A673 (cell line): Measurements from ENCODE around the gene SKA1. TPM values are rescaled to one million over a fixed set of nuclear protein-coding genes. Genes with fewer than 3 reads are reported as not detected.

Experiments used
- BruUV-seq: library from RNA; stranded (reverse); fragments of 400-500 nt; replicated peaks from 2 replicates; lab custom pipeline; 2021; lab: Mats Ljungman, UMichigan
- CTCF ChIA-PET: fragments of 300-600 bp; sonication (Branson Sonifier 250); formaldehyde crosslinking; loops from one replicate; lab custom pipeline; 2022; ENCODE audit warnings: antibody characterized with exemption; lab: Charles Lee
- POLR2A ChIA-PET: fragments of 300-600 bp; sonication (Branson Sonifier 250); formaldehyde crosslinking; loops from one replicate; lab custom pipeline; 2022; ENCODE audit warnings: antibody characterized with exemption; ENCODE audit not compliant: low non-redundant PET; lab: Charles Lee
- DNase-seq: peaks from one replicate; pipeline ENCODE4 v3.0.0-alpha.2; 2015; ENCODE audit warnings: low spot score
- H3K27ac ChIP-seq: fragments of 200-600 bp; sonication (generic); 2 replicates; pipeline ENCODE4 v1.5.1; 2016; ENCODE audit warnings: mixed run types, low read depth, mild to moderate bottlenecking, mixed read lengths, antibody characterized with exemption, low read length; ENCODE audit not compliant: poor library complexity, severe bottlenecking
- H3K27me3 ChIP-seq: fragments of 200-600 bp; sonication (generic); replicated peaks from 2 replicates; pipeline ENCODE4 v1.6.1; 2017; ENCODE audit warnings: mixed run types, low read depth, mild to moderate bottlenecking, mixed read lengths, antibody characterized with exemption, low read length; ENCODE audit not compliant: insufficient read depth, poor library complexity
- H3K36me3 ChIP-seq: fragments of 200-600 bp; sonication (generic); 2 replicates; pipeline ENCODE4 v1.6.1; 2016; ENCODE audit warnings: mixed run types, mild to moderate bottlenecking, mixed read lengths, antibody characterized with exemption, low read length; ENCODE audit not compliant: insufficient read depth, poor library complexity, severe bottlenecking
- H3K4me1 ChIP-seq: fragments of 200-600 bp; sonication (generic); 2 replicates; pipeline ENCODE4 v1.6.1; 2017; ENCODE audit warnings: mixed run types, mild to moderate bottlenecking, mixed read lengths, antibody characterized with exemption, low read length; ENCODE audit not compliant: insufficient read depth, poor library complexity, severe bottlenecking
- H3K4me3 ChIP-seq: fragments of 200-600 bp; sonication (generic); 2 replicates; pipeline ENCODE4 v1.5.1; 2016; ENCODE audit warnings: low read depth, mixed run types, mild to moderate bottlenecking, mixed read lengths, low read length; ENCODE audit not compliant: poor library complexity, severe bottlenecking
- H3K9me3 ChIP-seq: fragments of 200-600 bp; sonication (generic); 2 replicates; pipeline ENCODE4 v1.6.1; 2016; ENCODE audit warnings: mixed run types, low read depth, mild to moderate bottlenecking, mixed read lengths, antibody characterized with exemption, low read length; ENCODE audit not compliant: poor library complexity, severe bottlenecking
- CTCF ChIP-seq: fragments of 300-800, 200-600 bp; sonication (generic); conservative IDR thresholded peaks from 2 replicates; pipeline ENCODE4 v1.5.1; 2017; ENCODE audit warnings: low read depth, mild to moderate bottlenecking, antibody characterized with exemption, low read length, moderate library complexity, mixed read lengths
- EZH2 ChIP-seq: fragments of 200-600 bp; sonication (generic); IDR thresholded peaks from 2 replicates; pipeline ENCODE4 v1.6.1; 2017; ENCODE audit warnings: borderline replicate concordance, low read depth, mild to moderate bottlenecking, mixed read lengths, antibody characterized with exemption, low read length; ENCODE audit not compliant: poor library complexity, severe bottlenecking
- intact Hi-C: fragments of 100-400 bp; cut with micrococcal nuclease; formaldehyde crosslinking; loops from one replicate; pipeline ENCODE4 v1.10.0; 2022; ENCODE audit not compliant: unreplicated experiment
- total RNA-seq: library from RNA; stranded (reverse); gene quantifications from 2 replicates; pipeline ENCODE4 v1.2.3, GENCODE V29; 2021

The SKA1 gene
- total RNA-seq, 1 experiment from 2014 or later = 41.8 TPM

DNA sequence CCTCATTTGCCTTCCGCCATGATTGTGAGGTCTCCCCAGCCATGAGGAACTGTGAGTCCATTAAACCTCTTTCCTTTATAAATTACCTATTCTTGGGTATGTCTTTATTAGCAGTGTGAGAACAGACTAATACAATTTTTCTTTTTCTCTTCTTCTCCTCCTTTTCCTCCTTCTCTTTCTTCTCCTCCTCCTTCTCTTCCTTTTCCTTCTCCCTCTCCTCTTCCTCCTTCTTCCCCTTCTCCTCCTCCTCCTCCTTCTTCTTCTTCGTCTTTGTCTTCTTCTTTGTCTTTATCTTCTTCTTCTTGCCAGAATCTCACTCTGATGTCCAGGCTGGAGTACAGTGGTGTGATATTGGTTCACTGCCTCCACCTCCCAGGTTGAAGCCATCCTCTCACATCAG lies 20.2 kb downstream of the SKA1 start:
- Histone ChIP-seq H3K27ac (no peak overlapping the region), H3K4me3 (no peak overlapping the region), H3K9me3 (no peaks in the 10 kb centered on the region), H3K27me3 (no peaks in the 10 kb centered on the region), H3K4me1 (no peaks in the 10 kb centered on the region), H3K36me3 (no peaks in the 10 kb centered on the region)
- intact Hi-C loops = no loop called here
- DNase-seq = no peak
- BruUV-seq = no TSS peak
- ChIA-PET POLR2A (no interaction called here), CTCF (no interaction called here)
- TF ChIP-seq CTCF (no peak), EZH2 (no peak)

DNA sequence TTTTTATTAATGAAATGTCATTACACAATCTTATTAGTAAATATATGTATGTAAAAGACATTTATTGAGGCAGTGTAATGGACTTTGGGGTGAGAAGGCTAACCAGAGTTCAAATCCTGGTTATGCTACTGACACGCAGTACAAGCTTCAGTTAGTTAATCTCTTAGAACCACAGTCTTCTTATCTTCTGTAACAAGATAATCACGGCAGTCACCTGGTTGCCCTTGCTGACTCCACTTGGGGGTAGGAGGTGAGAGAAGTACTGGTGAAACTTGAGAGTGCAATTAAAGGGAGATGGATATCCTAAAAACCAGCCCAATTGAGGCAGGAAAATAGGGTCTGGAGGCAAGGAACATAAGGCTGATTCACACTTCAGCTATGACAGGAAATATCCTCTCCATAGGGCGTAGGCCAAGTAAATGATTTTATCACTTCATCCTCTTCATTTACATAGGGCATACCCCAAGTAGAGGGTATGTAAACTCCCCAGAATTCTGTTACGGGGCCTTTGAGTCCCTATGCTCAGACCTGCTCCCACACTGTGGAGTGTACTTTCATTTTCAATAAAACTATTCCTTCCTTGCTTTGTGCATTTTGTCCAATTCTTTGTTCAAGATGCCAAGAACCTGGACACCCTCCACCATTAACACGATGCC lies 21.3 kb downstream of the SKA1 start:
- Histone ChIP-seq H3K9me3 (no peaks in the 10 kb centered on the region), H3K4me3 (no peak overlapping the region), H3K4me1 (no peaks in the 10 kb centered on the region), H3K36me3 (no peaks in the 10 kb centered on the region), H3K27me3 (no peaks in the 10 kb centered on the region), H3K27ac (no peak overlapping the region)
- DNase-seq = no peak
- intact Hi-C loops = no loop called here
- CTCF ChIA-PET = no interaction called here
- POLR2A ChIA-PET = no interaction called here
- BruUV-seq = no TSS peak
- TF ChIP-seq EZH2 = no peak
- TF ChIP-seq CTCF = no peak

DNA sequence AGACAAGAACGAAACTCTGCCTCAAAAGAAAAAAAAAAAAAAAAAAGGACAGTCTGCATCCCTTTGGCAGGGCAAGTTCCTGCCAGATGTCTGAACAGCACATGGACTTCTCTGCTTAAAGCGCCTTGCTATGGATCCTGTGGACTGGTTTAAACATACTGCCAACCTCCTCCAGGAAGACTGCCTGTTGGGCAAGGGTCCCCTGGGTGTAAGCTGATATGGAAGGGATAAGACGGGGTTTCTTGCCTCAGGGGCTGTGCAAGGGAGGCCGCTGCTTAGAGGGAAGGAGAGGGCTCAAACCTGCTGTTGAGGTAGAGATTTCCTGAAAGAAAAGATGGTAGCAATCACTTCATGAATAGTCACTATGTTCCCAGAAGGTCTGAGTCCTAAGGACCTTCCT lies 22.2 kb downstream of the SKA1 start:
- ChIA-PET CTCF (interaction anchor here (0.6 kb wide), 1 partner anchor 835 kb away, joined by 3 read pairs; no protein-coding TSS in a partner anchor), POLR2A (interaction anchor here (0.6 kb wide), 1 partner anchor 209 kb away, joined by 29 read pairs; no protein-coding TSS in a partner anchor)
- Histone ChIP-seq H3K4me1 (no peaks in the 10 kb centered on the region), H3K27me3 (no peaks in the 10 kb centered on the region), H3K9me3 (no peaks in the 10 kb centered on the region), H3K36me3 (no peaks in the 10 kb centered on the region), H3K4me3 (no peak overlapping the region), H3K27ac (no peak overlapping the region)
- BruUV-seq = no TSS peak
- intact Hi-C loops = no loop called here
- TF ChIP-seq CTCF (no peak), EZH2 (no peak)
- DNase-seq = peak; percentile 74
